ENCODE data around the gene SLC39A11. TPM values are rescaled to one million over a fixed set of nuclear protein-coding genes. Genes with fewer than 3 reads are reported as not detected.
"Not testable (repeated sequence)": the region's sequence is repeated elsewhere in the genome, so short reads cannot be mapped to it uniquely, and the experiment has no call there.

SLC39A11 gene
- total and polyA plus RNA-seq, 8 donors, result 13.6 to 49.0 (median 17.5) TPM

DNA sequence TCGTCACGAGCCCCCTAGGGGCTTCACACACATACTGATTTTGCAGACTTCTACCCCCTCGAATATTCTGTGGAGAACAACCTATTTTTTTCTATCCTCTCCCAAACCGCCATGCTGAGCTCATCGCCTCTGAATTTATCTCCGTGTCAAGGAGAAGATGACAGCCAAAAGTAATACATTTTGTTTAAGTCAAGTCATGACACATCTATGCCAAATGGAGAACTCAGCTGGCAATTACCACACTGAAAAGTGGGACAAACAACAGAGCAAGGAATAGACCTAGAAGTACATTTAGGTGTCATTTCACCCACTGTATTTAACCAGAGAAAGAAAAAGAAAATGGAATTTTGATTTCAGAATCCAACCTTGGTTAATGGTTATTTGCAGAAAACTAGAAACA, 260.2 kb downstream of the SLC39A11 start:
- Histone ChIP-seq H3K4me3 (no peak overlapping the region), H3K9me3 (no peaks in the 10 kb centered on the region), H3K4me1 (no peaks in the 10 kb centered on the region), H3K36me3 (peaks cover 0 to 21% of the 10 kb centered on the region in 2 donors), H3K27me3 (no peaks in the 10 kb centered on the region), H3K27ac (no peak overlapping the region)
- TF ChIP-seq, protein P1, sequence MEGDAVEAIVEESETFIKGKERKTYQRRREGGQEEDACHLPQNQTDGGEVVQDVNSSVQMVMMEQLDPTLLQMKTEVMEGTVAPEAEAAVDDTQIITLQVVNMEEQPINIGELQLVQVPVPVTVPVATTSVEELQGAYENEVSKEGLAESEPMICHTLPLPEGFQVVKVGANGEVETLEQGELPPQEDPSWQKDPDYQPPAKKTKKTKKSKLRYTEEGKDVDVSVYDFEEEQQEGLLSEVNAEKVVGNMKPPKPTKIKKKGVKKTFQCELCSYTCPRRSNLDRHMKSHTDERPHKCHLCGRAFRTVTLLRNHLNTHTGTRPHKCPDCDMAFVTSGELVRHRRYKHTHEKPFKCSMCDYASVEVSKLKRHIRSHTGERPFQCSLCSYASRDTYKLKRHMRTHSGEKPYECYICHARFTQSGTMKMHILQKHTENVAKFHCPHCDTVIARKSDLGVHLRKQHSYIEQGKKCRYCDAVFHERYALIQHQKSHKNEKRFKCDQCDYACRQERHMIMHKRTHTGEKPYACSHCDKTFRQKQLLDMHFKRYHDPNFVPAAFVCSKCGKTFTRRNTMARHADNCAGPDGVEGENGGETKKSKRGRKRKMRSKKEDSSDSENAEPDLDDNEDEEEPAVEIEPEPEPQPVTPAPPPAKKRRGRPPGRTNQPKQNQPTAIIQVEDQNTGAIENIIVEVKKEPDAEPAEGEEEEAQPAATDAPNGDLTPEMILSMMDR (IDR thresholded peaks at IDR 0.05), result no peak
- ATAC-seq (no peak), DNase-seq (no peak)
- intact Hi-C loops (cut with DNase I), result no loop called here

DNA sequence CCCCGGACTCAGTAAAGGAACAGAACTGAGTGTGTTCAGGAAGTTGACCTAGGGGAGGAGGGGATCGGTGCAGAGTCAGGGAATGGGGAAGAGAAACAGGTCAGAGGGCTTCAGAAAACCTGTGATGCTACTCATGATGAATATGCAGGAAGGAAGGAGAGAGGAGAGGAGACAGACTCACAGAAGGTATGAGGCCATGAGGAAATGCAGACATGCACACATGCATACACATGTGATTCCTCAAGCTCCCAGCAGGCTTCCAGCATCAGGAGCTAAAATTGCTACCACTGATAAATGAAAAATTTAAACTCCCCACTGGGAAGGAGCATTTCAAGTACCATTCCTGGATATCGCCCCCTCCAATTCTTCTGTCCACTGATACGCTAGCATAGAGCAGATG, 262.6 kb downstream of the SLC39A11 start:
- Histone ChIP-seq H3K4me3 (no peak overlapping the region), H3K27me3 (no peaks in the 10 kb centered on the region), H3K27ac (no peak overlapping the region), H3K36me3 (peaks cover 0 to 14% of the 10 kb centered on the region in 2 donors), H3K4me1 (no peaks in the 10 kb centered on the region), H3K9me3 (peaks cover 0 to 21% of the 10 kb centered on the region in 2 donors)
- no peak for ATAC-seq
- DNase-seq, result no peak
- TF ChIP-seq, protein P1 (IDR thresholded peaks at IDR 0.05), result no peak
- intact Hi-C loops (cut with DNase I), result no loop called here

DNA sequence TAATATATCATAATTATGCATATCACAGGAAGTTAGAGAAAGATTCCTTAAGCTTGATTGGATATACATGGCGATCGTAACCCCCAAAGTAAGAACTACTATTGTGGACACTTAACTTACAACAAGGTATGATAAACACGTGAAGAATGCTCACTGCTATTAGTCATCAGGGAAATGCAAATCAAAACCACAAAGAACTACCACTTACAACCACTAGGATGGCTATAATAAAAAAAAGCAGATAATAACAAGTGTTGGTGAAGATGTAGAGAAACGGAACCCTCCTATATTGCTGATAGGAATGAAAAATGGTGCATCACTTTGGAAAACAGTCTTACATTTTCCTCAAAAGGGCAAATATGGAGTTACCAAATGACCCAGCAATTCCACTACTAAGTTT, 265.9 kb downstream of the SLC39A11 start:
- H3K27me3 ChIP-seq, result no peaks in the 10 kb centered on the region
- no peak for DNase-seq
- no peaks in the 10 kb centered on the region for H3K4me1 ChIP-seq
- no peak overlapping the region for H3K27ac ChIP-seq
- H3K4me3 ChIP-seq, result no peak overlapping the region
- TF ChIP-seq, protein P1 (IDR thresholded peaks at IDR 0.05), result no peak
- ATAC-seq, result no peak
- intact Hi-C loops (cut with DNase I), result no loop called here
- peaks cover 0 to 26% of the 10 kb centered on the region in 2 donors for H3K9me3 ChIP-seq
- peaks cover 0 to 36% of the 10 kb centered on the region in 2 donors for H3K36me3 ChIP-seq

DNA sequence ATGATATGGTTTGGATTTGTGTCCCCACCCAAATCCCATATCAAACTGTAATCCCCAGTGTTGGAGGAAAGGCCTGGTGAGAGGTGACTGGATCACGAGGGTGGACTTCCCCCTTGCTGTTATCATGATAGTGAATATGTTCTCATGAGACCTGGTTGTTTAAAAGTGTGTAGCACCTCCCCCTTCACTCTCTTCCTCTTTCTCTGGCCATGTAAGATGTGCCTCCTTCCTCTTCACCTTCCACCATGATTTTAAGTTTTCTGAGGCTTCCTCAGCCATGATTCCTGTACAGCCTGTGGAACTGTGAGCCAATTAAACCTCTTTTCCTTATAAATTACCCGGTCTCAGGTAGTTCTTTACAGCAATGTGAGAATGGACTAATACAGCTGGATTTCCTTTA, 266.4 kb downstream of the SLC39A11 start:
- ATAC-seq; H3K27ac ChIP-seq; H3K27me3 ChIP-seq; H3K4me3 ChIP-seq; H3K4me1 ChIP-seq; DNase-seq; intact Hi-C loops (cut with DNase I): not testable (repeated sequence)
- Histone ChIP-seq H3K9me3 (peaks cover 0 to 26% of the 10 kb centered on the region in 2 donors), H3K36me3 (peaks cover 0 to 38% of the 10 kb centered on the region in 2 donors)

DNA sequence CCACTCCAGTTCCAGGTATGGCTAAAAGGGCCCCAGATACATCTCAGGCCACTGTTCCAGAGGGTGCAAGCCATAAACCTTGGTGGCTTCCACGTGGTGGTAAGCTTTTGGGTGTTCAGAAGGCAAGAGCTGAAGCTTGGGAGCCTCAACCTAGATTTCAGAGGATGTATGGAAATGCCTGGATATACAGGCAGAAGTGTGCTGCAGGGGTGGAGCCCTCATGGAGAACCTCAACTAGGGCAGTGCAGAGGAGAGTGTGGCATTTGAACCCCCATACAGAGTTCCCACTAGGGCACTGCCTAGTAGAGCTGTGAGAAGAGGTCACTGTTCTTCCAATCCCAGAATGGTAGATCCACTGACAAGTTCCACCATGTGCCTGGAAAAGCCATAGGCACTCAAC, 267.3 kb downstream of the SLC39A11 start:
- DNase-seq (no peak), ATAC-seq (no peak)
- Histone ChIP-seq H3K27me3 (no peaks in the 10 kb centered on the region), H3K9me3 (peaks cover 0 to 26% of the 10 kb centered on the region in 2 donors), H3K4me3 (no peak overlapping the region), H3K27ac (no peak overlapping the region), H3K4me1 (no peaks in the 10 kb centered on the region), H3K36me3 (peaks cover 0 to 38% of the 10 kb centered on the region in 2 donors)
- intact Hi-C loops (cut with DNase I), result no loop called here
- TF ChIP-seq, protein P1 (IDR thresholded peaks at IDR 0.05), result no peak

DNA sequence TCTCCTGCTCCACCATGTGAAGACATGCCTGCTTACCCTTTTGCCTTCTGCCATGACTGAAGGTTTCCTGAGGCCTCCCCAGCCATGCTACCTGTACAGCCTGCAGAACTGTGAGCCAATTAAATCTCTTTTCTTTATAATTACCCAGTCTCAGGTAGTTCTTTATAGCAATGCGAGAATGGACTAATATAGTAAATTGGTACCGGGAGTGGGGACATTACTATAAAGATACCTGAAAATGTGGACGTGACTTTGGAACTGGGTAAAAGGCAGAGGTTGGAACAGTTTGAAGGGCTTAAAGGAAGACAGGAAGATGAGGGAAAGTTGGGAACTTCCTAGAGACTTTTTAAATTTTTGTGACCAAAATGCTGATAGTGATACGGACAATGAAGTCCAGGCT, 268.2 kb downstream of the SLC39A11 start:
- H3K9me3 ChIP-seq, result peaks cover 0 to 26% of the 10 kb centered on the region in 2 donors

More for the DNA sequence above, 268.2 kb downstream of the SLC39A11 start:
- H3K27me3 ChIP-seq; H3K27ac ChIP-seq; H3K4me1 ChIP-seq; DNase-seq; intact Hi-C loops (cut with DNase I); H3K4me3 ChIP-seq; ATAC-seq: not testable (repeated sequence)
- H3K36me3 ChIP-seq, result peaks cover 0 to 38% of the 10 kb centered on the region in 2 donors
